Umbilical cord (tissue), 2 donors: Measurements from ENCODE around the gene PRKCB. TPM values are rescaled to one million over a fixed set of nuclear protein-coding genes. Genes with fewer than 3 reads are reported as not detected.
"Not testable (repeated sequence)": the region's sequence is repeated elsewhere in the genome, so short reads cannot be mapped to it uniquely, and the experiment has no call there.

Experiments
- DNase-seq: peaks from one replicate; pipeline ENCODE4 v3.0.0-alpha.2; 2015; ENCODE audit warnings: low spot score
- total RNA-seq: library from RNA; depleted of rRNA; stranded (reverse); fragments of >200 nt; gene quantifications from one replicate; pipeline ENCODE4 v1.2.3, GENCODE V29; 2014; ENCODE audit warnings: low replicate concordance; ENCODE audit not compliant: insufficient read depth

PRKCB gene
- total RNA-seq, 1 donor from 2014 or later, result 17.8 TPM

- no peak for DNase-seq
Measured at GRCh38 chr16:23902748-23903414, 67.1 kb downstream of the PRKCB start.

DNA sequence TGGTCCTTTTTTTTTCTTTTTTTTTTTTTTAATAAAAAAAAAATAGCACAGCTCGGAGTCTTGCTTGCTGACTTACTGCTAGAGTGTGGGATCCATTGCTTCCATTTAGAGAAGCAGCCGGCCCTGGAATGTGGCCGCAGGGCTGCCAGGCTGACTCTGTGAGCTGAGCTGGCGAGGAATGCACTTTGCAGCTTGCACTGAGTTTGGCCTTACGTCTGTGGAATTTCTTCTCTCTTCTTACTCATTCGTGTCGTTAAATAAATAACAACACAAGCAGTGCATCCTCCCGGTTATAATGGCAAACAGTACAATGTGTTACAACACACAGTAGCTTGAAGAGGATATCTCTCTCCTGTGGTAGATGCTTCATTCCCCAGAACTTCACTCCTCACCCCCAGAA lies 69.2 kb downstream of the PRKCB start:
- peak; percentile 91 for DNase-seq

GRCh38 chr16:23907457-23907902 lies 71.7 kb downstream of the PRKCB start:
- DNase-seq, result no peak

- DNase-seq, result no peak
Measured at GRCh38 chr16:23907903-23908302, 72.1 kb downstream of the PRKCB start.

GRCh38 chr16:23908790-23909189 lies 73.0 kb downstream of the PRKCB start:
- DNase-seq, result no peak

GRCh38 chr16:23909792-23910418 lies 74.1 kb downstream of the PRKCB start:
- DNase-seq, result no peak

GRCh38 chr16:23914946-23915530 lies 79.3 kb downstream of the PRKCB start:
- DNase-seq, result no peak

GRCh38 chr16:23916552-23916951 lies 80.8 kb downstream of the PRKCB start:
- DNase-seq, result not testable (repeated sequence)

DNA sequence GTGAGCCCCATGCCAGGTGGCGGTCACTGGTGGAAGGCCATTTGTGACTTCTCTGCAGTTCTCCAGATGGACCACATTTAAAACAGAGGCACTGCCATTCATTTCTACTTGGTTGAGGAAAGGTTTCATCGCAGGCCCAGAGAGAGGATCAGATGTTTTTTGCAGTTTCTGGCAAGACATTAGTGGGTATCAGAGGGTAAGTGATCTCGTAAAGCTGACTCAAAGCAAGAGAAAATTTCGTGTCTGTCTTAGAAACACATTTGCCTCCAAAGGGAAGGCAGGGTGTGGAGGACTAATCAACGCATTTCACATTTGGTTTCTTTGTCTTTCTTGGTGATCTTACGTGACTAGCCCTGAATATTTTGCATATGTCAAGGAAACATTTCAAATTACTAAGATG lies 81.8 kb downstream of the PRKCB start:
- DNase-seq, result no peak

DNA sequence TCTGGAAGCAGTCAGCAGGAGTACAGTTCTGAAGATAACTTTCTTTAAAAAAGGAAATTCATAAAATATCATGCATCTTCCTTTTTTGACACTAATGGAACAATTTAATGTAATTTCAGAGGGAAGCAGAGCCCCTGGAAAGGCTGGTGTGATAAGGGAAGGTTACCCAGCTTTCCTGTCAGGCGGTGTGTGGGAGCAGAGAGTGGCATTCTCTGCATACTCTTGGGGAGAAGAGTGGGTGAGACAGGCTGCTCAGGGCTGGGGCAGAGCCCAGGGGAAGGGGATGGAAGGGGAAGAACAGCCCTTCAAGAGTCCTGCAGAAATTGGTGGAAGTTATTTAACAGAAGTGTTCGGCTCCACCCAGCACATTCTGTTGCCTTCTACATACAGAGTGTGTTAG lies 84.7 kb downstream of the PRKCB start:
- no peak for DNase-seq

DNA sequence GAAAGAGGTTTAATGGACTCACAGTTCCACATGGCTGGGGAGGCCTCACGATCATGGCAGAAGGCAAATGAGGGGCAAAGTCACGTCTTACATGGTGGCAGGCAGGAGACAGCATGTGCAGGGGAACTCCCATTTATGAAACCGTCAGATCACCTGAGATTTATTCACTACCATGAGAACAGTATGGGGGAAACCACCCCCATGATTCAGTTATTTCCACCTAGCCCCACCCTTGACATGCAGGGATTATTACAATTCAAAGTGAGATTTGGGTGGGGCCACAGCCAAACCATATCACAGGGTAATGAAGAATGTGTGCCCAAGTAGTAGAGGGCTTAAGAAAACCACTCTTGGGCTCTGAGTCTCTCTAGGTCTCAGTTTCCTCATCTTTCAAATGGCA lies 85.1 kb downstream of the PRKCB start:
- no peak for DNase-seq

- no peak for DNase-seq
Measured at GRCh38 chr16:23922406-23922805, 86.6 kb downstream of the PRKCB start.

- no peak for DNase-seq
Measured at GRCh38 chr16:23924128-23924527, 88.3 kb downstream of the PRKCB start.

GRCh38 chr16:23927796-23928195 lies 92.0 kb downstream of the PRKCB start:
- peak; percentile 61 for DNase-seq

- DNase-seq, result no peak
Measured at GRCh38 chr16:23929237-23929636, 93.5 kb downstream of the PRKCB start.

DNA sequence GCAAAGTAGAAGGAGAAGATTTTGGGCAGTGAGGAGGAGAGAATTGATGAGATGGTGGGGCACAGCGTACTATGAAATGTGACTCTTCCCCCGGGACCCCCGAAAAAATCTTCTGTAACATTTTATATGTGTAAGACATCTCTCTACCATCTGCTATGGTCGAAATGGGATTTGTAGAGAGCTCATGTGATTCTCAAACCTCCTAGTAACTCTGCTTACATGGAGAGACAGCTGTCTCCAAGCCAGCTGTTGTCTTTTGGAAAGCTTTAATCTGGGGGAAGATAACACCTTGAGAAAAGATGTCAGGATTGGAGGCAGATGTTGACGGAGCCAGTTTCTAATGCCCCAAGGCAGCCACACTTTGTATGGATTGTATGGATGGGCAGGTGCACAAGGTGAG lies 94.1 kb downstream of the PRKCB start:
- DNase-seq, result no peak

DNA sequence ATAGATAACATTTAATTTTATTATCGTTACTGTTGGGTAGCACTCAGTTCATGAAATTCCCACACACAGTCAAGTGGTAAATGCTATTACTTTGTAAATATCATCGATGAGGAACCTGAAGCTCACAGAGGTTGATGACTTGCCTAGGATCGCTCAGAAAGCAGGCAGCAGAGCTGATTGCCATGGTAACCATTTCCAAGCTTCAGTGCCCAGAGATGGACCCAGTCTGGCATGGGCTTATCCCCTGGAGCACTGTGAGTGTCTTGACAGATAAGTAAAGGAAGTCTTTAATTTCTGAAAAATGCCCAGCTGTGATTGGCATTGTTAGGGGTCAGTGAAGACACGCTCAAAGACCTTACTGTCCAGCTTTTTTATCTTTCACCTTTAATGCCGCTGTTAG lies 95.0 kb downstream of the PRKCB start:
- no peak for DNase-seq

GRCh38 chr16:23931199-23931598 lies 95.4 kb downstream of the PRKCB start:
- no peak for DNase-seq

DNA sequence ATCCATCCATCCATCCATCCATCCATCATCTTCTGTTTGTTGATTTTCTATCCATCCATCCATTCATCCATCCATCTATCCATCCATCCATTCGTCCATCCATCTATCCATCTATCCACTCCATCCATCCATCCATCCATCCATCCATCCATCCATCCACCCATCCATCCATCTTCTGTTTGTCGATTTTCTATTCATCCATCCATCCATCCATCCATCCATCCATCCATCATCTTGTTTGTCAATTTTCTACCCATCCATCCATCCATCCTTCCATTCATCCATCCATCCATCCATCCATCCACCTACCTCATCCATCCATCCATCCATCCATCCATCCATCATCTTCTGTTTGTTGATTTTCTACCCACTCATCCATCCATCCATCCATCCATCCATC lies 97.9 kb downstream of the PRKCB start:
- DNase-seq, result not testable (repeated sequence)

GRCh38 chr16:23934610-23935236 lies 98.9 kb downstream of the PRKCB start:
- DNase-seq, result no peak

DNA sequence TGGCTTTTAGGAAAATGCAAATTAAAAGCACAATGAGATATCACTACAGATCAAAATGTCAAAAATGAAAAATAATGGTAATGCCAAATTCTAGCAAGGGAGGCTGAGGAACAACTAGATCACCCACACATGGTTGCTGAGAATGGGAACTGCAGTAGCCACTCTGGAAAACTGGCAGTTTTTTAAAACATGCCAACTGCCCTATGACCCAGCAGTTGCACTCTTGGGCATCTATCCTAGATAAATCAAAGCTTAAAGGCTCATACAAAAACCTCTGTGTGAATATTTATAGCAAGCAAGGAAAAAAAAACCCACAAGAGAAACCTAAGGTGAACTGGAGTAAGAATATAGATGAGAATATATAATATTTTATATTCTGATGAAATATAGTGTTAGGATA lies 104.3 kb downstream of the PRKCB start:
- DNase-seq, result no peak

GRCh38 chr16:23941025-23941424 lies 105.2 kb downstream of the PRKCB start:
- DNase-seq, result no peak
